Stimulated activated naive CD8-positive, alpha-beta T cell treated with anti-CD3 and anti-CD28 coated beads, Interleukin-15, Interleukin-2, amounts not matched to agents 100 ng/mL and 50 ng/mL, for 24 hours (primary cell): ENCODE measurements around the gene PDZD11.
"Not testable (repeated sequence)": the region's sequence is repeated elsewhere in the genome, so short reads cannot be mapped to it uniquely, and the experiment has no call there.

ENCODE experiments used
- H3K27ac Mint-ChIP-seq: one replicate; pipeline ENCODE4 v1.8.0; 2021; ENCODE audit warnings: mild to moderate bottlenecking, mixed read lengths
- H3K27me3 Mint-ChIP-seq: one replicate; pipeline ENCODE4 v1.8.0; 2021; ENCODE audit warnings: mixed read lengths
- H3K36me3 Mint-ChIP-seq: one replicate; pipeline ENCODE4 v1.8.0; 2021; ENCODE audit warnings: low read depth, mixed read lengths
- H3K4me1 Mint-ChIP-seq: one replicate; pipeline ENCODE4 v1.8.0; 2021; ENCODE audit warnings: low read depth, mixed read lengths
- H3K4me3 Mint-ChIP-seq: one replicate; pipeline ENCODE4 v1.8.0; 2021; ENCODE audit warnings: mild to moderate bottlenecking, mixed read lengths
- H3K9me3 Mint-ChIP-seq: one replicate; pipeline ENCODE4 v1.8.0; 2021; ENCODE audit warnings: mixed read lengths

Gene PDZD11

DNA sequence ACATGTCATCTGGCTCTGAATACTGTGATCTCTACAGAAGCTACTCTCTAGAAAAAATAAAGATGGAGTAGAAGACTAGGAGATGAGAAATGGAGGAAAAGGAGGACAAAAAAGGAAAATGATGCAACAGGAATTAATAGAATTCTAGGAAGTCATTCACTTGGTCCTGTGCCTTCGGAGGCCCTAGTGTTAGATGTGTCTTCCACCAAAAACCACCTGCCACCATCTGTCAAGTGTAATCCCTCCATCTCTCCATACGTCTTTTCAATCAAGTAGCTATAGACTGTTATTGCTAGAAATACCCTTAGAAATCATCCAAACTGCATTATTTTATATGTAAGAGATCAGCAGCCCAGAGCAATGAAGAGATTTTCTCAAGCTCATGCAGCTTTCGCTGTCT, 10.6 kb downstream of the PDZD11 start:
- Mint-ChIP-seq H3K27me3 (no peaks in the 10 kb centered on the region), H3K36me3 (peaks cover 14% of the 10 kb centered on the region), H3K9me3 (no peaks in the 10 kb centered on the region), H3K4me3 (no peak overlapping the region), H3K27ac (no peak overlapping the region), H3K4me1 (no peaks in the 10 kb centered on the region)

DNA sequence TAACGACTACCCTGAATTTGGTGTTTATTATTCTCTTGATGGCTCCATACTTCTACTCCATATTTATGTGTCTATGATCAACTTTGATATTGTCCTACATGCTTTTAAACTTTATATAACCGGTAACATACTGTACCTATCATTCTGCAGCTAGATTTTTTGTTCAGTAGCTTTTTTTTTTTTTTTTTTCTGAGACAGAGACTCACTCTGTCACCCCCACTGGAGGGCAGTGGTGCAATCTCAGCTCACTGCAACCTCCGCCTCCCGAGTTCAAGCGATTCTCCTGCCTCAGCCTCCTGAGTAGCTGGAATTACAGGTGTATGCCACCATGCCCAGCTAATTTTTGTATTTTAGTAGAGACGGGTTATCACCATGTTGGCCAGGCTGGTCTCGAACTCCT, 15.7 kb downstream of the PDZD11 start:
- not testable (repeated sequence) for H3K27me3 Mint-ChIP-seq, H3K4me3 Mint-ChIP-seq, H3K36me3 Mint-ChIP-seq, H3K9me3 Mint-ChIP-seq, H3K27ac Mint-ChIP-seq, H3K4me1 Mint-ChIP-seq

DNA sequence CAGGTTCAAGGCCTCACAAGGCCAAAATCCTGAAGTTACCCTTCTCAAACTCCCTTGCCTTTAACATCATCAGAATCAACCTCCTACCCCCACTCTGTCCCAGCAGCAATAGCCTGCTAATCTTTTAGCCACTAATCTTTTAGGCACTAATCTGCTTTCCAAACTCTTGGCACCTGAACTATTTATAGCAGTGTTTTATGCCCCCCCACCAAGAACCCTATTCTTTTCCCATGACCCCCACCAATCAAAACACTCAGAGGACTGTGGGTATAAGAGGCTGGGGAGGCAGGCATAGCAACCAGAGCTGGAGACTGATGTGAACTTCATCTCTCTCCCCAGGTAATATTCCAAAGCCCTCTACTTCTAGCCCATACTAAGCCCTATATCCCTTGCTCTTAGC, 21.7 kb downstream of the PDZD11 start, which contains the start of gene ARR3:
ARR3 (plus strand) TSS at position 301 of the 400 bp plus-strand sequence. CDS start 1,052 bp downstream, outside the sequence.
- Mint-ChIP-seq H3K4me1 (no peaks in the 10 kb centered on the region), H3K9me3 (no peaks in the 10 kb centered on the region), H3K27ac (no peak within 1 kb of the TSS), H3K27me3 (no peaks in the 10 kb centered on the region), H3K36me3 (no peaks in the 10 kb centered on the region), H3K4me3 (no peak within 1 kb of the TSS)

DNA sequence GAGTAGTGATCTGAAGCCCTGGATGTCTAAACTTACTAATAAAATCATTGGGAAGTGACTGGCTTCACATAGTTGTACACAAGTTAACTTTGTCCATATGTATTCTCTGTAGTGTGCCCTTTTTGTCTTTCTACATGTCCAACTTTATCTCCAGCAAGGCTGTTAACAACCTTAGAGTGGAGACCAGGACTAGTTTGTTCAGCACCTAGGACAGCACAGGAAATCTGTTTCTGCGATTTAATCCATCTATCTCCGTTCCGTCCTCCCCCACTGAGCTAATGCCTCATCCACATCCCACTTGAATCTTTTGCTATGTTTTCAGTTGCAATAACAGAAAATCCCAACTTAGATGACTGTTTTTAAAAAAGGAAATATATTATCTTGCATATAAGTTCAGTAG, 24.9 kb downstream of the PDZD11 start:
- Mint-ChIP-seq H3K27ac (no peak overlapping the region), H3K36me3 (no peaks in the 10 kb centered on the region), H3K27me3 (no peaks in the 10 kb centered on the region), H3K9me3 (no peaks in the 10 kb centered on the region), H3K4me3 (no peak overlapping the region), H3K4me1 (no peaks in the 10 kb centered on the region)

DNA sequence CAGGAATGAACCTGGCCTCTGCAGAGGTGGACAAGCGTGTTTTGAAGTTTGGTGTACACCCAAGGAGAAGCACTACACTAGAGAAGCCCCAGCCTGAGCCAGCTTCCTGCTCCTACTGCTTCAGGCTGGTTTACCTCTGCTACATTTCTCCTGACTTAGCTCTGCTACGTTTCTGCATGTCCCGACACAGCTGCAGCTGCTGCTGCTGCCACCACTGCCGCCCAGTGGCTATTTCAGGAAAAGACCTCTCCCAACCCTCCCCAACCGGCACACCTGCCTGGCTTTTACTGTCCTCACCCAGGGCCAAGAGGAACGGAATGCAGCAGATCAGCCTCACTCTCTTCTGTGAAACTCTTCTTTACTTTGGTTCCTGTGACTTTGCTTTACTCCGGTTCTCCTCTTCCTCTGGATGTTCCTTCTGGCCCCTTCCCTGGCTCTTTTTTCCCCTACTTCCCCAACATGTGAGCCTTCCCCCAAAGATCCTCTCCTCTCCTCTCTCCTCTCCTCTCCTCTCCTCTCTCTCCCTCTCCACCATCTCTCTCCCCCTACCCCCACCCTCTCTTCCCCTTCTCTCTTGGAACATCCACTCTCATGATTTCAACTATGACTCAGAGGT, 26.7 kb downstream of the PDZD11 start:
- no peak overlapping the region for H3K27ac Mint-ChIP-seq

DNA sequence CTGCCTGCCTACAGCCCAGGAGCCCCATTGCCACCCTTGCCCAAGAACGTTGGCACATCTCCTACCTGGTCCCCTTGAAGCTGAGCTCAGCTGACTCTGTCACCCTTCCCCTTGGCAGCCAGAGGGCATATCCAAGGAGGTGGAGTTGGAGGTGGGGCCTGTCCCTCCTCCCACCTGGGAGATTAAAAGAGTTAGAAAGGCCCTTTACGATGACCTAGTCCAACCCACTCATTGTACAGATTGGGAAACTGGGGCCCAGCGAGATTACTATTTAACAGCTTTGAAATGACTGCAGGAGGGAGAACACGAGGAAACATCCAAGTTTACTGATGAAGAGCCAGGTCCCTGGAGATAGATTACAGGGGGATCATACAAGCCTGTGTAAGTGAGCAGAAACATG, 29.6 kb downstream of the PDZD11 start, which contains the start of gene P2RY4:
P2RY4 (minus strand) TSS at position 101 of the 400 bp plus-strand sequence. CDS start 580 bp downstream, outside the sequence.
- Mint-ChIP-seq H3K4me1 (peaks cover 1% of the 10 kb centered on the region), H3K9me3 (no peaks in the 10 kb centered on the region), H3K36me3 (no peaks in the 10 kb centered on the region), H3K27ac (no peak within 1 kb of the TSS), H3K4me3 (no peak within 1 kb of the TSS), H3K27me3 (no peaks in the 10 kb centered on the region)

More for the DNA sequence above, 26.7 kb downstream of the PDZD11 start:
- Mint-ChIP-seq H3K27me3 (no peaks in the 10 kb centered on the region), H3K4me3 (no peak overlapping the region), H3K9me3 (no peaks in the 10 kb centered on the region), H3K36me3 (no peaks in the 10 kb centered on the region), H3K4me1 (no peaks in the 10 kb centered on the region)

DNA sequence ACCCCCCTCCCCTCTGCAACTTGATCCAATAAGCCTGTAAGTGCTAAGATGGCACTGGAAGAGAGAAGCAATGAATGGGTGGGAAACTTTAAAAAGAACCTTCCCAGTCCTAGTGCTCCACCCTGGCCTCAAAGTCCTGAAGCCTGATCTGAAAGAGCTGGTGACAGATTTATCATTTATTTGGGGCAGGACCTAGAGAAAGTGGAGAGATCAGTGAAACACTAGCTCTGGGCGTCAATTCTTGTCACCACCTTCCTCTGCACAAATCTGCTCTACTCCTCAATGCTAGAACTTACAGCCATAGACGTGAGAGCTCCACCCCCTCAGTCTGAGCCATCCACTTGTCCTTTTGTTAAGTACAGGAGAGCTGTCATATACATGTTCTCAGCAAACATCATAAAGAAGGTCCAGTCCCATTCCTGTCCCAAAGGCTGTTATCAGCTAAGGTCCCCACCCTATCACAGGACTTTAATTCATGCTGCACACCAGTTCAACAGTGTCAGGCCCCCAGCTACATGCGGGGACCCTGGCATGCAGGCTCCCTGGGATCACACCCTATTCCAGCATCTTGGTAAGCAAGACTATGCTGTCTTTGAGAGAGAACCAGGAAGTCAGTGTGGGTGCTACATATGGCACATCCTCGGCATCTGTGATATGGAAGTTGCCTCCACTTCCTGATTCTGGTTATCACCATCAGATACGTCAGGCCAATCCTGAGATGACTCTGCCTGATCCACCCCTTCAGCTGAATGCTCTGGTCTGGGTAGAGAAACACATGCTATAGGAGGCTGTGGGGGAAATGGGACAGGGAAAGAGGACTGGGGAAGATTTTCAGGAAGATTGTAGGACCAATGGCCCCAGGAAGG, 32.1 kb downstream of the PDZD11 start:
- no peak overlapping the region for H3K4me3 Mint-ChIP-seq
- H3K36me3 Mint-ChIP-seq: peaks cover 7% of the 10 kb centered on the region
- H3K9me3 Mint-ChIP-seq: no peaks in the 10 kb centered on the region
- no peak overlapping the region for H3K27ac Mint-ChIP-seq
- peaks cover 26% of the 10 kb centered on the region for H3K4me1 Mint-ChIP-seq
- H3K27me3 Mint-ChIP-seq: no peaks in the 10 kb centered on the region

DNA sequence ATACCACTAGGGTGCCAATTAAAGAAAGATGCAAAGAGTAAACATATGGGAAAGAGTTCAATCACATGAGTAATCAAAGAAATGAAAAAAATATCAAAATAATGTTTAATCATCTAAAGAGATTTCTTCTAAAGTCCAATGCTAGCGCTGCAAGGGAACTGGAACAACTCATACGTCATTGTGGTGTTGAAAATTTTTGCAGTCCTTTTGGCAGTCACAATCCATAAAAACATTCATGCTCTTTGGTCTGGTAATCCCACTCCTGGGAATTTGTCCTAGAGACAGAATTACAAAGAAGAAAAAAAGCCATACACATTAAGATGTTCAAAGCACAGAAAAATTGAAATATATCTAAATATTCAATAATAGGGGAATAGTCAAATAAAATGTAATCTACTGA, 34.3 kb downstream of the PDZD11 start:
- H3K4me1 Mint-ChIP-seq: peaks cover 27% of the 10 kb centered on the region
- H3K4me3 Mint-ChIP-seq: no peak overlapping the region
- H3K27ac Mint-ChIP-seq: no peak overlapping the region
- H3K27me3 Mint-ChIP-seq: no peaks in the 10 kb centered on the region
- no peaks in the 10 kb centered on the region for H3K9me3 Mint-ChIP-seq
- peaks cover 7% of the 10 kb centered on the region for H3K36me3 Mint-ChIP-seq

DNA sequence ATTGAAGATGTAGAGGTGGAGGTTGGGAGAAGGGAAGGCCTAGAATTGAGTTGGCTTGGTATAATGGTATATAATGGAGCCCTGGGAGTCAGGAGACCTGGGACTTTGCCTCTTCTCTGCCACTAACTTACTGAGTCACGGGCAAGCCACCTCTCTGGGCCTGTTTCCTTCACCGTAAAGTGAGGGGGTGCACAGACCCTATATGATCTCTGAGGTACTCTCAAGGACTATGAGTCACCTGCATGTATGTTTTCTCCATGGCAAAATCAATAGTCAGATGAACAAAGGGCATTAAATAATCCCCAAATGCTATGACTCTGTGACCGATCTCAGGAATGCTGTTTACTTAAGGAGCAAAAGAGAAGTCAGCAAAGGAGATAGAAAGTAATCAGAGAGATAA, 34.8 kb downstream of the PDZD11 start:
- H3K4me1 Mint-ChIP-seq: peaks cover 27% of the 10 kb centered on the region
- H3K27ac Mint-ChIP-seq: peak overlapping the region; percentile 90
- H3K4me3 Mint-ChIP-seq: no peak overlapping the region
- H3K27me3 Mint-ChIP-seq: no peaks in the 10 kb centered on the region
- H3K36me3 Mint-ChIP-seq: peaks cover 7% of the 10 kb centered on the region
- no peaks in the 10 kb centered on the region for H3K9me3 Mint-ChIP-seq

DNA sequence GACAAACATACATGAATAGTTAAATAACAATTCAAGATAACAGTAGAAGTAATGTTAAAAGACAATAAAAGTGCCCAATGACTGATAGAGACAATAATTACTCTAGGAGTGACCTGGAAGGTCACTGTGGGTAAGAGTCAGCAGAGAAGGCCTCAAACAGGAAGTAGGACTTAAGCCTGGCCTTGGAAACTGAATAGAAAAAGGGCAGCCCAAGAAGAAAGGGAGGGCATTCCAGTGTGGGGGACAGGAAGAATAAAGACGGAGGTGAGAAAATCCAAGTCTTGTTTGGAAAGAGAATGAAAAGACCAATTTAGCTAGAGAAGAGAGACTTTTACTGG, 35.7 kb downstream of the PDZD11 start:
- Mint-ChIP-seq H3K36me3 (peaks cover 7% of the 10 kb centered on the region), H3K4me1 (peaks cover 27% of the 10 kb centered on the region), H3K27ac (peak overlapping the region; percentile 90), H3K9me3 (no peaks in the 10 kb centered on the region), H3K27me3 (no peaks in the 10 kb centered on the region), H3K4me3 (peak overlapping the region; percentile 14)

DNA sequence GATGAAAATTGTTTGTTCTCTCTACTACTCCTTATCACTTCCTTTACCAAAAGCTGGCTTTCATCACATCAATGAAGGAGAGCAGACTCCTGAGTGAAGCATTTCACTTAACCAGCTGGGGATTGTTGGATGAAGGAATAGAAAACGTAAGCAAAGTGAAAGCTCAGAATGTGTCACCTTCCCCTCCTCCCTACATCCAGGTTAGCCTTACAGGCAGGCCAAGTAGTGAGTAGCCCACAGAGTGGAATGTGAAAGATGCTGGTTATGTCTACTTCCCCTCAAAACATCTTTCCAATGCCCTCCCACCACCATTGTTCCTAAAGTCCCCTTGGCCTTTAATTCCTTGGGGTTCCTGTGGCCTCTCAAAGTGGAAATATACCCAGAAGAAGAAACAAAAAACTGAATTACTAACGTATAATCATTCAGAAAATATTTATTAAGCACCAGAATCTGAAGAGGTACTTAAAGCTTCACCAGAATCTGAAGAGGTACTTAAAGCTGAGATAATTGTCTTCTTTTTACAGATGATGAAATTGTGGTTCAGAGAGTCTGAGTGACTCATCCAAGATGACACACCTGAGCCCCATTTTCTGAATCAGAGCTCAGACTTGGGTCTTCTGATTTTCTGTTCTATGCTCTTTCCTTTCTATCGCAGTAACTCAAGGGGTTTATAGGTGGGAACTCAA, 36.2 kb downstream of the PDZD11 start:
- H3K4me3 Mint-ChIP-seq: peak overlapping the region; percentile 31
- no peaks in the 10 kb centered on the region for H3K27me3 Mint-ChIP-seq
- H3K27ac Mint-ChIP-seq: peak overlapping the region; percentile 90
- peaks cover 7% of the 10 kb centered on the region for H3K36me3 Mint-ChIP-seq
- H3K4me1 Mint-ChIP-seq: peaks cover 27% of the 10 kb centered on the region
- H3K9me3 Mint-ChIP-seq: no peaks in the 10 kb centered on the region

DNA sequence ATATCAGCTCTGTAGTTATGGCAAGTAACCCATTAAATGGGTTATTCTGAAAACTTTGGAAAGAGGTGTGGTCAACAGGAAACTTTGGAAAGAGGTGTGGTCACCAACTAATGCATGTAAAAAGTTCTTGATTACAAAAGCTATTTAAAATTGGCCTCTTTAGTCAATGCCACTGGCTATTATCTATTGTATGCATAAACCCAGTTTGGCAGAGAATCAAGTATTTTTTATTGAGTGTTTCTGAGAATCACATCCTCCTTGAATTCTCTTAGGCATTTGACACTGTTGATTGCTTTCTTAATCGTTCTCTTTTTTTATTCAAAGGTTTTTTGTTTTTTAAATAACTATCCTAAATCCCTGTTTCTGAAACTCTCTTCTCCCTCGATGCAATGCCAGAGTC, 37.2 kb downstream of the PDZD11 start:
- no peaks in the 10 kb centered on the region for H3K27me3 Mint-ChIP-seq

DNA sequence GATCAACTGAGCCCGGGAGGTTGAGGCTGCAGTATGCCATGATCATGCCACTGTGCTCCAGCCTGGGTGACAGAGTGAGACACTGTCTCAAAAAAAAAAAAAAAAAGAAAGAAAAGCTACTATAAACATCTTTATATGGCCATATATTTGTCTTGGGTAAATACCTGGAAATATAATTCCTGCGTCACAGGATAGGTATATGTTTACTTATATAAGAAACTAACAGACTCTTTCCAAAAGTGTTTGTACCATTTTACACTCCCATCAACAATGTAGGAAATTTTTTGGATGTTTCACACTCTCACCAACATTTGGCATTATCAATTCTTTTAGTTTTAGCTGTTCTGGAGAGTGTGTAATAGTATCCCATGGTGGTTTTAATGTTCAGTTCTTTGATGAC, 42.5 kb downstream of the PDZD11 start:
- H3K27ac Mint-ChIP-seq: no peak overlapping the region
- H3K27me3 Mint-ChIP-seq: no peaks in the 10 kb centered on the region

More for the DNA sequence above, 37.2 kb downstream of the PDZD11 start:
- Mint-ChIP-seq H3K9me3 (no peaks in the 10 kb centered on the region), H3K4me3 (no peak overlapping the region), H3K27ac (peak overlapping the region; percentile 90), H3K4me1 (peaks cover 27% of the 10 kb centered on the region), H3K36me3 (peaks cover 7% of the 10 kb centered on the region)

DNA sequence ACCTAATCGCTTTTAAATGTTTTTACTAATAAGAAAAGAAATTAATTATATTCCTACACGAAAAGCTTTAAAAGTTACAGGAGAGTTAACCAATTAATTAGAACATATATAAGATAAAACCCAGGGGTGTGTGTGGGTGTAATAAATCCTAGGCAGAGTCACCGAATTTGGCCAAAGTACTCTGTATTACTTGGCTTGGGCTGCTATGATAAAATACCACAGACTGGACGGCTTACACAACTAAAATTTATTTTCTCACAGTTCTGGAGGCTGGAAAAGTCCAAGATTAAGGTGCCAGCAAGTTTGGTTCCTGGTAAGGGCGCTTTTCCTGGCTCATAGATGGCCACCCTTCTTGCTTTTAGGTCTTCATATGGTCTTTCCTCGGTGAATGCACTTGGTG, 44.8 kb downstream of the PDZD11 start:
- peaks cover 12% of the 10 kb centered on the region for H3K4me1 Mint-ChIP-seq
- H3K27me3 Mint-ChIP-seq: no peaks in the 10 kb centered on the region
- no peaks in the 10 kb centered on the region for H3K36me3 Mint-ChIP-seq
- H3K4me3 Mint-ChIP-seq: no peak overlapping the region
- no peaks in the 10 kb centered on the region for H3K9me3 Mint-ChIP-seq
- H3K27ac Mint-ChIP-seq: no peak overlapping the region

More for the DNA sequence above, 42.5 kb downstream of the PDZD11 start:
- Mint-ChIP-seq H3K4me1 (peaks cover 5% of the 10 kb centered on the region), H3K36me3 (no peaks in the 10 kb centered on the region), H3K4me3 (no peak overlapping the region), H3K9me3 (no peaks in the 10 kb centered on the region)

DNA sequence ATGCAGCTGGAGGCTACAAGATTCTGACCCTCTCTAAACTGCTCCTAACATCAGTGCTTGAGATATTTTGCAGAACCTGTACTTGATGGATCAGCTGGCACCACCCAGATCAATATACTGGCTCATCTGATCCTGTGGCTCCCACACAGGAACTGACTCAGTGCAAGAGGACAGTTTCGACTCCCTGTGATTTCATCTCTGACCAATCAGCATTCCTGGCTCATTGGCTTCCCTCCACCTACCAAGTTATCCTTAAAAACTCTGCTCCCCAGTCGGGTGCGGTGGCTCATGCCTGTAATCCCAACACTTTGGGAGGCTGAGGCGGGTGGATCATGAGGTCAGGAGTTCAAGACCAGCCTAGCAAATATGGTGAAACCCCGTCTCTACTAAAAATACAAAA, 46.1 kb downstream of the PDZD11 start:
- H3K27me3 Mint-ChIP-seq, H3K36me3 Mint-ChIP-seq, H3K4me3 Mint-ChIP-seq, H3K9me3 Mint-ChIP-seq, H3K27ac Mint-ChIP-seq: not testable (repeated sequence)
- H3K4me1 Mint-ChIP-seq: peaks cover 12% of the 10 kb centered on the region
